SKM-1 (cell line): ENCODE results near the gene LTBR.
"Not testable (repeated sequence)": the region's sequence is repeated elsewhere in the genome, so short reads cannot be mapped to it uniquely, and the experiment has no call there.

Experiments used
- DNase-seq: peaks from one replicate; lab custom pipeline; 2025; ENCODE audit not compliant: unreplicated experiment; lab: John Stamatoyannopoulos, UW

Gene LTBR

DNA sequence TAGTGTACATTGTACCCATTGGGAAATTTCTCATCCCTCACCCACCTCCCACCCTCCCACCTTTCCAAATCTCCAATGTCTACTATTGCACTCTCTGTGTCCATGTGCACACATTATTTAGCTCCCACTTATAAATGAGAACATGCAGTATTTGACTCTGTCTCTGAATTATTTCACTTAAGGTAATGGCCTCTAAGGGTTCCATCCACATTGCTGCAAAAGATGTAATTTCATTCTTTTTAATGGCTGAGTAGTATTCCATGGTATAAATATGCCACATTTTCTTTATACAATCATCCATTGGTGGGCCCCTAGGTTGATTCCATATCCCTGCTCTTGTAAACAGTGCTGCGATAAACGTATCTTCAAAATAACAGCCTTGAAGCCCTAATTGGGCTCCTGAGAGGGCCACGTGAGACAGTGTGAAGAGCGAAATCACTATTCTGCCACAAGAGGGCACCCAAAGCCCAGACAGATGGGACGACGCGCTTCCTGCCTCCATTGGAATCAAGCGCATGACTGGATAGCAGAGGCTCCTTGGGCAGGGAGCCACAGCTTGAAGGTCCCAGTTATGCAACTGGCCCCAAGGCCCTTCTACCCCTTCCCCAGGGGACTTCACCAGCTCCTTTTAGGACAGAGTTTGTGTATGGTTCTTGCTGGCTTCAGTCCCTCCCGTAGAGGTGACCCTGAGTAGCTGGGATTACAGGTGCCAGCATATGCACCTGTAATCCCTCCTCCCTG lies 39.5 kb downstream of the LTBR start:
- DNase-seq, result peak; percentile 54

DNA sequence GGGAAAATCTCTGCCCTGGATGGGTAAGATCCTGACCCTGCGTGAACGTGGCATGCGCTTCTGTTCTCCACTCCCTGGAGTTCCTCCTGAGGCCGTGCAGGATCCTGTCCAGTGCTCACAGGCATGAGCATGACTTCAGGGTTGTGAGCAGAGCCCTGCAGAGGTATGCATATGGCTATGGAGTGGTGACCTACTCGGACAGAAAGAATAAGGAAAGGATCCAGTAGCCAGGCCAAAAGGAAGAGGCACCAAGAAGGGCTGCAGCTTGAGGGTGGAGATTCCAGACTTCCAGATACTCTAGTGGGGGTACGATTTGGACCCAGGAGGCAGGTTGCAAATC lies 40.0 kb downstream of the LTBR start:
- DNase-seq, result no peak

DNA sequence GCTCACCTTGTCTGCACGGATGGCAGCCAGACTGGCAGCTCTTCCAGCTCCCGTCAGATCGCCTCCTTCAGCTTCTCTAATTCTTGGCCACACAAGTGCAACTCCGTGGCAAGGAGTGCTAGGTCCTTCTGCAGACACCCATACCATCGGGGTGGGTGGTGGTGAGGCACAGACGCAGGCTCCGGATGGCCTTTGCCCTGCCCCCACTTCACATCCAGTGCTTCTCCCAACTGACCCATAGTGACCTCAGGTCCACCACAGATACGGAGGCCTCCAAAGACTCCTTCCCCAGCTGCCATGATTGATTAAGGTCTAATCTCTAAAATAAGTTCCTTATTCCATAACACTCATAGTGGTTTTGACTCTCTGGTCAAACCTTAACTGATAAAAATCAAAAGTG lies 40.9 kb downstream of the LTBR start:
- DNase-seq, result no peak

DNA sequence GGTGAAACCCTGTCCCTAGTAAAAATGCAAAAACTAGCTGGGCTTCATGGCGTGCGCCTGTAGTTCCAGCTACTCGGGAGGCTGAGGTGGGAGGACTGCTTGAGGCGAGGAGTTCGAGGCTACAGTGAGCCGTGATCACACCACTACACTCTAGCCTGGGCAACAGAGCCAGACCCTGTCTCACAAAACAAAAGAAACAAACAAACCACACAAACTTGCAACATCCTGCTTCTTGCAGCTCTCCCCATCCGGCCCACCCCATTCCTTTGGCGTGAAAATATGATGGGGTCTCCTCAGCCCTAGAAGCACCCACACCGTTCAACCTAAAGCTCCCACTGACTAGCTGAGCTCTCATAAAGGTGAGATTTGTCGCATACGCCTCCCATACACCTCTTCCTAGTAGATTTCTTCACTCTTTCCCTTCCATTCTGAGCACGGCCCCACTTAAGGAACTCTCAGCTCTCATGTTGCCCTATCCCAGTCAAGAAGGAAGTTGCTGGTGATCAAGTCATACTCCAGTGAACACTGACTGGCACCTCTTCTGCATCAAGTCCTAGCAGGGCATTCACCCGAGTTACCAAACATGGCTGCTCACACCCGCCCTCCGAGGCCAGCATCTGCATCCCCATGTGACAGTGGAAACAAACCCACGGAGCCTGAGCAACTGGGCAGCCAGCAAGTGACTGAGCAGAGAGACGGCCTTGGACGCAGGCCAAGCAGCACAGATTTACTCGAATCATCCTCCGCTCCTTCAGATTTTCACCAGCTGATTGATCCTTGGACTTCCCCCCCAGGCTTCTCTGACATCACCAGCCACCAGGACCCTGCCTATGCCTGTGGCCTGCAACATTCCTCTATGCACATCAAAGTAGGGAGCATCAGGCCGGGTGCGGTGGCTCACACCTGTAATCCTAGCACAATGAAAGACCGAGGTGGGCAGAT lies 41.9 kb downstream of the LTBR start:
- no peak for DNase-seq

DNA sequence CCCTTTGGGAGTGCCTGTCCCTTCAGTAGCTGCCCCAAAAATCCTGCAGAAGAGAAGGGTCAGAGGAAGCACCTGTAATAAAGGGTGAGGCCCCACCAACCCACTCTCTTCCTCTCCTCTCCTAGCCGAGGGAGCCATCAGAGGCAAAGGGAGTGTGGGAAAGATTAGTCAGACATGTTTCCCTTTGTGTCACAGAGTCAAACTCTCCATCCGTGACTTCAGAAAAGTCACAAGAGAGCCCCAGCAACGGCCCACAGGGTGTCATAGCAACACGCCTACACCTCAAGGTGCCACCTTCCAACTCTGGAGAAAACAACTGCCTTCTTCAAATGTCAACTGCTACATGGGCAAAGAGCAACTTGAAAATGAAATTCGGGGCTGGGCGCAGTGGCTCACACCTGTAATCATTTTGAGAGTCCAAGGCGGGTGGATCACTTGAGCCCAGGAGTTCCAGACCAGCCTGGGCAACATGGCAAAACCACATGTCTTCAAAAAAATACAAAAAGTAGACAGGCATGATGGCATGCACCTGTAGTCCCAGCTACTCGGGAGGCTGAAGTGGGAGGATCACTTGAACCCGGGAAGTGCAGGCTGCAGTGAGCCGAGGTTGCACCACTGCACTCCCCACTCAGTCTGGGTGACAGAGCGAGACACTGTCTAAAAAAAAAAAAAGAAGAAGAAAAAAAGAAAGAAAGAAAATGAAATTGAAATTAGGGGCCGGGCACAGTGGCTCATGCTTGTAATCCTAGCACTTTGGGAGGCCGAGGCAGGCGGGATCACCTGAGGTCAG lies 43.1 kb downstream of the LTBR start:
- no peak for DNase-seq

DNA sequence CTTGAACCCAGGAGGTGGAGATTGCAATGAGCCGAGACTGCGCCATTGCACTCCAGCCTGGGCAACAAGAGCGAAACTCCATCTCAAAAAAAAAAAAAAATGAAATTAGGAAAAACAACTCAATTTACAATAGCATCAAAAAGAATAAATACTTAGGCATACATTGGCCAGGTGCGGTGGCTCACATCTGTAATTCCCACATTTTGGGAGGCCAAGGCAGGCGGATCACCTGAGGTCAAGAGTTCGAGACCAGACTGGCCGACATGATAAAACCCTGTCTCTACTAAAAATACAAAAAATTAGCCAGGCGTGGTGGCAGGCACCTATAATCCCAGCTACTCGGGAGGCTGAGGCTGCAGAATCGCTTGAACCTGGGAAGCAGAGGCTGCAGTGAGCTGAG lies 43.8 kb downstream of the LTBR start:
- not testable (repeated sequence) for DNase-seq

DNA sequence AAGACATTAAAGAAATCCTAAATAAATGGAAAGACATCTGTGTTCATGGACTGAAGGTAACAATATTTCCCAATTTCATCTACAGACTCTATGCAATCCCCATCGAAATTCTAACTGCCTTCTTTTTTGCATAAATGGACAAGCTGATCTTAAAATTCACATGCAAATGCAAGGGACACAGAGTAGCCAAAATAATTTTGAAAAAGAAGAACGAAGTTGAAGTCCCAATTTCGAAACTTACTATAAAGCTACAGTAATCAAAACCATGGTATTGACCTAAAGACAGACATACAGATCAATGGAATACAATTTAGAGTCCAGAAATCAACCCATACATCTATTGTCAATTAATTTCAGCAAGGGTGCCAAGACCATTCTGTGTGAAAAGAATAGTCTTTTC lies 44.4 kb downstream of the LTBR start:
- DNase-seq, result no peak

DNA sequence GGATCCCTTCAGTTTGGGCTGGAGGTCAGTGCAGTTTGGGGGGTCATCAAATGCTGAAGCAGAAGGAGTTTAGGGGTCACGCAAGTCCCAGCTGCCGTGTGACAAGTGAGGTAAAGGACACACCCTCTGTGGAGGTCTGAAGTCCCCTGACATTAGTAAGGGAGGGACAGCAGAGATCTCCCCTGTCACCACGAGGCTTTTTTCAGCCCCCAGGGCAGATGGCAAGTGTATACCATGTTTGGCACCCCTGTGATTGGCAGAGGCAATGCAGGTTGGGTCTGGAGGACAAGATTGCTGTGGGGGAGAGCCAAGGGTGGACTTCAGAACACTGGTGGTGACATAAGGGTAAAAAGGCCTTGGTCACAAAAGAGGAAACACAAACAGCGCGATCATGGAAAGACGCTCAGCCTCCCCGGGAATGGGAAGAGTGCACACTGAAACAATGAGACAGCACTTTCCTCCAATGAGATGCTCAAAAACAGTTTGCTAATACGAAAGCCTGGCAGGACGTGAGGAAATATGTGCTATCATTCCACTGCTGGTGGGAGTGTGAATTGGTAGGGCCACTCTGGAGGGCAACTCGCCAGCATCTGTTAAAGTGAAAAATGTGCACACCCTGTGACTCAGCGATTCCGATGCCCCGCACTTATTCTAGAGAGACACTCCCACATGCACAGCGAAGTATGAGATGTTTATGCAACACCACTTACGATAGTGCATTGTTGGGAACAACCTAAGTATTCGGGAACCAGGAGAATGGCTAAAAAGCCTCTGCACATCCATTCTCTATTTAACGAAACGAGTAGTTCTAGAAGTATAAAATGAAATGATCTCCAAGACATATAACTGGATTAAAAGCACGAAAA lies 46.4 kb downstream of the LTBR start:
- DNase-seq, result no peak

DNA sequence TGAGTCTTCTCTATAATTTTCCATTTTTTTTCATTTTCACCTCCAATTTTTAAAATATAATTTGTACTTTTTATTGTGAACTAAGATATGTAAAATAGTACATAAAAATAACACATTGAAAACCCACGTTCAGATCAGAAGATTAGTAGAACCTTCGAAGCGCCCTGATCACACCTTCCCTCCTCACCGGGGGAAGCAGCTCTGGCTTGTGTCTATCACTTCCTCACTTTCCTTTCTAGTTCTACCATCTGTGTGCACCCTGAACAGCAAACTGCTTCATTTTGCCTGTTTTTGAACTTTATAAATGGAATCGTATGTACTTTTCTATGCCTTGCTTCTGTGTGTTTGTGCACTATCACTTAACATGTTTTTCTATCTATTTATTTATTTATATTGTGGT lies 49.0 kb downstream of the LTBR start:
- DNase-seq, result no peak

DNA sequence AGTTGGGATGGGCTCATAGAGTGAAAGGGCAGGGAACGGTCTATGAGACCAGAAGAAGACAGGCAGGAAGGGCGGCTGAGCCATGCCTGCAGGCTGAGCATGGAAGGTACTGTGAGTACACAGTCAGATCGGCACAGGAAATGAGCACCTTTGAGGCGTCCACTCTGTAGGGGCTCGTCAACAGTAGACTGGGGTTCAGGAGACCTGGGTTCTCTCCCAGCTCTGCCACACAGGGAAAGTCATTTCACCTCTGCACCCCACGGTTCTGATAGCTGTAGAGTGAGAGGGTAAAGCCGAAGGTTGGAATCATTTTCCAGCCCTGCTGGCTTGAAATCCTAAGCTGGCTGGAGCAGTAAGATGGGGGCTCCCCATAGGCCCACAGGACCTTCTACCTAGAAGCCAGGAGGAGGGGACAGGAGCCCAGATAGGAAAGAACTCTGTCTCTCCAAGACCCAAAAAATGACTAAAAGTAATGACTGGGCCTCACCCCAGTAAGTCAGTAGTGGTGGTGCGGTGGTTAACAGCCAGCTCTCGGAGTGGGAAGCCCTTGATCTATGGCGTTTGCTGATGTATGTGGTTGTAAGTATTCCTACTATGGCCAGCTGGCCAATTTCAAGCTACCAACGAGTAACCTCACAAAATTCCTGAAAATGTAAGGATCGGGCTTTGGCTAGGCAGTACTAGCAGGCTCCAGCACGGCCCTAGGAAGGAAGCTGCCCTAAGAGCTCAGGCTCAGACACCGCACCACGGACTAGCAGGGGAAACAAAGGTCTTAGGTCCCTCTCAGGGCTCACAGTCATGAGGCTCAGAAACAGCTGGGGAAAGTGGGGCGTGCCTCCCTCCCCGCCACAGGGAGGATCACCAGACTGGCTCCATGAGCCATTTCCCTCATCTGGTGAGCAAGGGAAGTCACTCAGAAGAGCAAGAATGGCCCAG lies 50.5 kb downstream of the LTBR start:
- DNase-seq, result no peak

DNA sequence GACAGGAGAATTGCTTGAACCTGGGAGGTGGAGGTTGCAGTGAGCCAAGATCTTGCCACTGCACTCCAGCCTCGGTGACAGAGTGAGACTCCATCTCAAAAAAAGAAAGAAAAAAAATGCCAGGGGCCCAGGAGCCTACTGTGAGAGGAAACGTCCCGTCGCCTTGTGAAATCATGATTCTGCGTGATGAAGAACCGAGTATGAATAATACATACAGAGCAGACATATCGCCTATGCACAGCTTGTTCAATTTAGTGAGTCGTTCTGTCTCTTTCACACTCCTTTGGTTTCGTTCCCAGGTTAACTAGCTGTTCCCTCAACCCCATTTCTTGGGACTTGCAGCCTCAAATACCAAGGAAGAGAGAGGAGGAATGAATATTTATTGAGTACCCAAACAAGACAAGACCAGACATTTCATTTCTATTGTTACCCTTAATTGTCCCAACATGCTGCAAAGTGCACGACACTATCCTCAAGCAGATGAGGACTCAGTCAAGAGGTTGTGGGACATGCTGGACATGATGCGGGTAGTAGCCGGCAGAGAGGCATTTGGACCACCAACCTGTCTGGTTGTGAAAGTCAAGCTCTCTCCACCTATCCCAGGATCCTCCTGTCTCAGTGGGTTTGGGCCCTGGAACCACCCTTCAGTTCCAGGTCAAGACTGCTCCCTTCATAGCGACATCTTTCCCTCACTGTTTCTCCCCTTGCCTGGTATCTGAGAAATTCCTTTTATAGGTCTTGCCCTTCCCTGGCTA lies 52.2 kb downstream of the LTBR start:
- DNase-seq, result no peak

DNA sequence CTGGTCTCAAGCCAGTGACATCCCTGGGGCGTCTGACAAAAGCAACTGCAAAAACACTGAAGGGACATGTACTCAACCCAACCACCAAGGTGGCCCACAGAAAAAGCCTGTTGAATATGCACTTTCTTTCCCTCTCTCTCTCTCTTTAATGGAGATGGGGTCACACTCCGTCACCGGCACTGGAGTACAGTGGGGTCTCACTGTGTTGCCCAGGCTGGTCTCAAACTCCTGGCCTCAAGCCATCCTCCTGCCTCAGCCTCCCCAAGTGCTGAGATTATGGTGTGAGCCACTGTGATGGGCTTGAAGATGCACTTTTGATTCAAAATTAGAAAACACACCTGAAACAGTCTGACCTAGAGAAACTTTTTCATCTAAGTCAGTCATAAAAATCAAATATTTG lies 53.6 kb downstream of the LTBR start:
- no peak for DNase-seq

DNA sequence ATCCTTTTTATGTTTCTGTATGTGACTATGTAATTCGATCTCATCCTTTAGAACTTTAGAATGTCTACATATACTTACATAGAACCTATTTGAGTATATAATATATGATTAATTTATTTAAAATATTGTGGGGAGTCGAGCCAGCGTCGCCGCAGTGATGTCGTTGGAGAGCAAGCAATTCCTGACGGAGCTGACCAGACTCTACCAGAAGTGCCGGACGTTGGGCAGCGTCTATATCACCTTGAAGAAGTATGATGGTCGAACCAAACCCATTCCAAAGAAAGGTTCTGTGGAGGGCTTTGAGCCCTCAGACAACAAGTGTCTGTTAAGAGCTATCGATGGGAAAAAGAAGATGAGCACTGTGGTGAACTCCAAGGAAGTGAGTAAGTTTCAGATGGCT lies 54.4 kb downstream of the LTBR start:
- no peak for DNase-seq

DNA sequence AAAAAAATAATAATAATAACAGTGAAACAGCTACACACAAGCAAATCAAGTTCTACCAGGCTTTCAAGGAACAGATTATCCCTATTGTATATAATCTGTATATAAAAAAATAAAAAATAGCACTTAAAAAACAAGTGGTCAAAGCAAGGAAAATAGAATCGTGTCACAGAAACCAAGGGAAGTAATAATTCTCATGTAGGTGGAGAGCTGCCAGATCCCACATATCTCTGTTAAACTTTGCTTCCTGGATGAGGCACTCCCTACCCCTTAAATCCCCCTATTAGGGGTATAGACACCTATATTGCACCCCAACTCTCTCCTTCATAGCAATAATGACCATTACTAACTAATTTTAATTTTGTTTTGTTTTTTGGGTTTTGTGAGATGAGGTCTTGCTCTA lies 56.4 kb downstream of the LTBR start:
- no peak for DNase-seq
